ENCODE results near the gene MEA1. TPM values are rescaled to one million over a fixed set of nuclear protein-coding genes. Genes with fewer than 3 reads are reported as not detected.
A peak's percentile ranks its signal among the peaks of the same experiment; 100 is the strongest.
"Not testable (repeated sequence)": the region's sequence is repeated elsewhere in the genome, so short reads cannot be mapped to it uniquely, and the experiment has no call there.

The MEA1 gene
- 10 to 100 TPM; 85.5 to 99.0 (median 96.2) TPM for polyA plus RNA-seq (ENCODE audit: insufficient read length in 3 of 3)

DNA sequence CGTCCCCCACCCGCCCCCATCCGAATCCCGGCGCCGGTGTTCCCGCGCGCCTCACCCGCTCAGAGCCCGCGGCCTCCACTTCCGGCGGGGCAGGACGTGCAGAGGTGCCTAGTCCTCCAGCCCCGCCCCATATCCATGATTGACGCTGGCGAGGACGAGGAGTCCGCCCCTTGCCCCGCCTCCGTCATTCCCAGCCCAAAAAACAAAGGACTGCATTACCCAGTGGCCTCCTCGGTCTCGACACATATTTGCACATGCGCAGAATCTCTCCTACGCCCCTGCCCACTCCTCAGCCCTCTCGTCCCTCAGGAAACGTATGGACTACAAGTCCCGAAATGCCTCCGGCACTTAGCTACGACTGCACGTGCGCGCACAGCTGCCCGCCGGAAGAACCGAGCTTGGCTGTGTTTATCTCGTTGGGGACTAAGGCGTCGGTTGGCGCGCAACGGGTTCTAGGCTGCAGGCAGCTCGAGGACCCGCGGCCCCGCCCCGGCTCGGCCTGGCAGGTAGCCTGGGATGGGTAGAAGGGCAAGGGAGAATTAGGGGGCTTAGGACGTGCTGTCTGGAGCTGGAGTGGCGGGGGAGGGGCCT lies at the start of gene MEA1, which contains the start of gene KLHDC3:
MEA1 (minus strand) TSS at position 104 of the 591 bp plus-strand sequence. CDS start 133 bp downstream, outside the sequence.
KLHDC3 (plus strand) TSS at position 407 of the 591 bp plus-strand sequence. CDS start 2,944 bp downstream, outside the sequence.
- peak; percentile 98 to 99 (median 99) for DNase-seq (ENCODE audit: low read depth in 3 of 3, low spot score in 2 of 3)

DNA sequence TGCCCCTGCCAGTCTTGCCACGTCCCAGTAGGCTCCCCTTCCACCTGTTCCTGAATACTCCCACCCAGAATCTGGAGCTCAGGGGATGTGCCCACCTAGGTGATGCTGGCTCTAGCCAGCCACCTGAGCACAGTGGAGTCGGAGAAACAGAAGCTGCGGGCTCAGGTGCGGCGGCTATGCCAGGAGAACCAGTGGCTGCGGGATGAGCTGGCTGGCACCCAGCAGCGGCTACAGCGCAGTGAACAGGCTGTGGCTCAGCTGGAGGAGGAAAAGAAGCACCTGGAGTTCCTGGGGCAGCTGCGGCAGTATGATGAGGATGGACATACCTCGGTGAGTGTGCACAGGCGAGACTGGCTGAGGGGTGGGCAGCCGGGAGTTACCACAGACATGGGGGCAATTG lies 49.1 kb upstream of the MEA1 start:
- no peak for DNase-seq (ENCODE audit: low read depth in 3 of 3, low spot score in 2 of 3)

DNA sequence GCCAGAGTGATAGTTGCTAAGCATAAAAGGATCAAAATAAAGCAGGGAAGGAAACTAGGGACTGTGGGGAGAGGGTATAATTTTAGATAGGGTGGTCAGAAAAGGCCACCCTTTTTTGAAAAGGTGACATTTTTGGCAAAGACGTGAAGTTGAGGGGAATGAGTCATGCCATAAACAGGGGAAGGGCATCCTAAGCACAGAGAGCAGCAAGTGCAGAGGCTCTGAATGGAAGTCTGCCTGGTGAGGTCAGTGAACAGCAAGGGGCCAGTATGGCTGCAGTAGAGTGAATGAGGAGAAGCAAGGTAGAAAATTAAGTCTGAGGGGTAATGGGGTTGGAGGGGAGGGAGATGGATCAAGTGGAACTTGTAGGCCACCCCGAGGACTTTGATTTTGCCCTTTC lies 48.1 kb upstream of the MEA1 start:
- no peak for DNase-seq (ENCODE audit: low read depth in 3 of 3, low spot score in 2 of 3)

- DNase-seq (ENCODE audit: low read depth in 3 of 3, low spot score in 2 of 3): no peak
Observed at GRCh38 chr6:43060755-43061633, 47.2 kb upstream of the MEA1 start.

GRCh38 chr6:43060034-43060754 lies 46.4 kb upstream of the MEA1 start:
- DNase-seq (ENCODE audit: low read depth in 3 of 3, low spot score in 2 of 3): no peak

- DNase-seq (ENCODE audit: low read depth in 3 of 3, low spot score in 2 of 3): peak; percentile 96 to 99 (median 98)
Observed at GRCh38 chr6:43059168-43060033, 45.7 kb upstream of the MEA1 start, which contains the start of the genes KLC4 and MRPL2. KLC4 (plus strand) TSS chr6:43059631; CDS start chr6:43061336, 1,705 bp downstream. MRPL2 (minus strand) TSS chr6:43059434; CDS start chr6:43059381, 53 bp downstream.

- no peak for DNase-seq (ENCODE audit: low read depth in 3 of 3, low spot score in 2 of 3)
Observed at GRCh38 chr6:43058531-43058930, 44.8 kb upstream of the MEA1 start.

- no peak for DNase-seq (ENCODE audit: low read depth in 3 of 3, low spot score in 2 of 3)
Observed at GRCh38 chr6:43055966-43056365, 42.2 kb upstream of the MEA1 start.

GRCh38 chr6:43054206-43054943 lies 40.6 kb upstream of the MEA1 start:
- DNase-seq (ENCODE audit: low read depth in 3 of 3, low spot score in 2 of 3): no peak

- DNase-seq (ENCODE audit: low read depth in 3 of 3, low spot score in 2 of 3): peak in 2 of 3 donors; percentile 85 to 86
Observed at GRCh38 chr6:43053545-43054205, 39.9 kb upstream of the MEA1 start, which contains the start of gene CUL7. CUL7 (minus strand) TSS chr6:43053851; CDS start chr6:43052788, 1,063 bp downstream.

- DNase-seq (ENCODE audit: low read depth in 3 of 3, low spot score in 2 of 3): no peak
Observed at GRCh38 chr6:43052842-43053544, 39.2 kb upstream of the MEA1 start.

- DNase-seq (ENCODE audit: low read depth in 3 of 3, low spot score in 2 of 3): no peak
Observed at GRCh38 chr6:43052225-43052841, 38.6 kb upstream of the MEA1 start.

DNA sequence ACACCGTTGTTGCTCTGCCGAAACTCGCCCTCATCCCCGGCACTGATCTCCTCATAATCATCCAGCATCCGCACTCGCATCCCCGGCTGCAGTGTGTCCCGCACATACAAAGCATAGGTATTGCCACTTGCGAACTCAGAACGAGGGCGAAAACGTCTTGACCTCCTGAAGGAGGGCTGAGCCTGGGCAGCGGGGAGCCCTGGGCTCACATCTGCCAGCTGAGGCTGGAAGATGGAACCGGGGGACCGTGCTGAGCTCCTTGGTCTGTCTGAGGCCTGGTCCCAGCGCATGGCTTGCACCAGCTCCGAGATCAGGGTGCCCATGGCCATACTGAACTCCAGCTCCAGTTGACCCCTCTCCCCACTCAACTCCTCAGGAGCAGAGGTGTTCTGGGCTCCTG lies 37.2 kb upstream of the MEA1 start:
- DNase-seq (ENCODE audit: low read depth in 3 of 3, low spot score in 2 of 3): no peak

- no peak for DNase-seq (ENCODE audit: low read depth in 3 of 3, low spot score in 2 of 3)
Observed at GRCh38 chr6:43047998-43048397, 34.3 kb upstream of the MEA1 start.

GRCh38 chr6:43045371-43045930 lies 31.7 kb upstream of the MEA1 start:
- no peak for DNase-seq (ENCODE audit: low read depth in 3 of 3, low spot score in 2 of 3)

DNA sequence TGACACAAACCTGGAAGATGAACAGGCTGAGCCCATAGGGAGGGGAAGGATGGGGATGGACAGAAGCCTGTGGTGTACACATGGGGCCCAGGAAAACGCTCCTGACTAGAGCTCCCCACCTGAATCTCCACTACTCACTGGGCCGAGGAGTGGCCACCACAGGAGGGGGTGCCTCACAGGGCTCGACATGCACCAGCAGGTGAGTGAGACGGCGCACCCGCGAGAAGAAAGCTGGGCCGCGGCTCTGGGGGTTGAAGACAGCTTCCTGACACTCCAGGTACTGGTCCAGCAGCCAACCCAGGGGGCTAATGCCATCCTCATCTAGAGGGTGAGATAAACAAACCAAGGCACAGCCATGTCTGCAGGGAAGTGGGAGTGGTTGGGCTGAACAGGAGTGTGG lies 29.6 kb upstream of the MEA1 start:
- DNase-seq (ENCODE audit: low read depth in 3 of 3, low spot score in 2 of 3): no peak

DNA sequence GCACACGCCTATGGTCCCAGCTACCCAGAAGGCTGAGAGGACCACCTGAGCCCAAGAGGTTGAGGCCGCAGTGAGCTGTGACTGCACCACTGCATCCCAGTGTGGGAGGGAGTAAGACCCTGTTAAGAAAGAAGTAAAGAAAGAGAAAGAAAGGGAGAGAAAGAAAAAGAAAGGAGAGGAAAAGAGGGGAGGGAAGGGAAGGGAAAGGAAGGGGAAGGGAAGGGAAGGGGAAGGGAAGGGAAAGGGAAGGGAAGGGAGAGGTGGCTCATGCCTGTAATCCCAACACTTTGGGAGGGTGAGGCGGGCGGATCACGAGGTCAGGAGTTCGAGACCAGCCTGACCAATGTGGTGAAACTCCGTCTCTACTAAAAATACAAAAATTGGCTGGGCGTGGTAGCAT lies 27.7 kb upstream of the MEA1 start:
- not testable (repeated sequence) for DNase-seq (ENCODE audit: low read depth in 3 of 3, low spot score in 2 of 3)
